Bronchial epithelial cell (primary cell): ENCODE results near the gene NR6A1. TPM values are rescaled to one million over a fixed set of nuclear protein-coding genes. Genes with fewer than 3 reads are reported as not detected.

Experiments used
- DNase-seq: peaks from one replicate; pipeline ENCODE4 v3.0.0-alpha.2; 2010; ENCODE audit warnings: low read depth
- FAIRE-seq: peaks from 2 replicates; lab custom pipeline; 2011; peaks lifted over from hg19 to GRCh38; lab: Jason Lieb, UNC
- H3K27me3 ChIP-seq: 2 replicates; pipeline ENCODE4 v1.5.1; 2011; ENCODE audit warnings: low read length; ENCODE audit not compliant: control insufficient read depth, insufficient read depth
- H3K36me3 ChIP-seq: 2 replicates; pipeline ENCODE4 v1.5.1; 2011; ENCODE audit warnings: low read length; ENCODE audit not compliant: control insufficient read depth, insufficient read depth
- H3K4me3 ChIP-seq: 2 replicates; pipeline ENCODE4 v1.5.1; 2011; ENCODE audit warnings: mild to moderate bottlenecking, low read depth, low read length, control low read depth
- CTCF ChIP-seq: IDR thresholded peaks from 2 replicates; pipeline ENCODE4 v1.5.1; 2011; ENCODE audit warnings: mild to moderate bottlenecking, moderate library complexity, low read length, control low read depth, inconsistent platforms; ENCODE audit not compliant: insufficient read depth, severe bottlenecking
- total RNA-seq: library from RNA; depleted of rRNA; stranded (reverse); fragments of >200 nt; gene quantifications from 2 replicates; pipeline ENCODE4 v1.2.1, GENCODE V29; 2014

Gene NR6A1
- total RNA-seq: 2.9 TPM in 2 replicates

- TF ChIP-seq CTCF: peak; percentile 34
- H3K36me3 ChIP-seq: no peaks in the 10 kb centered on the region
- DNase-seq: peak; percentile 91
- no peak for FAIRE-seq
- no peaks in the 10 kb centered on the region for H3K27me3 ChIP-seq
- peak within 1 kb of the TSS; percentile 95 for H3K4me3 ChIP-seq
Measured at GRCh38 chr9:124771021-124771866, at the start of gene NR6A1. NR6A1 (minus strand) TSS chr9:124771311.

GRCh38 chr9:124818431-124819281 is 47.5 kb upstream of the NR6A1 start:
- H3K4me3 ChIP-seq: no peak overlapping the region
- H3K27me3 ChIP-seq: no peaks in the 10 kb centered on the region
- DNase-seq: peak; percentile 93
- H3K36me3 ChIP-seq: no peaks in the 10 kb centered on the region
- peak; percentile 6 for TF ChIP-seq CTCF
- peak; percentile 92 for FAIRE-seq

- H3K27me3 ChIP-seq: no peaks in the 10 kb centered on the region
- no peak overlapping the region for H3K4me3 ChIP-seq
- no peaks in the 10 kb centered on the region for H3K36me3 ChIP-seq
- no peak for TF ChIP-seq CTCF
- DNase-seq: no peak
- FAIRE-seq: no peak
Measured at GRCh38 chr9:124815601-124816000, 44.5 kb upstream of the NR6A1 start.

GRCh38 chr9:124814164-124814535 is 43.0 kb upstream of the NR6A1 start:
- peaks cover 3% of the 10 kb centered on the region for H3K36me3 ChIP-seq
- FAIRE-seq (no peak), DNase-seq (peak; percentile 69)
- no peak for TF ChIP-seq CTCF
- H3K4me3 ChIP-seq: no peak overlapping the region
- H3K27me3 ChIP-seq: no peaks in the 10 kb centered on the region

- no peak for TF ChIP-seq CTCF
- Histone ChIP-seq H3K4me3 (no peak overlapping the region), H3K36me3 (peaks cover 3% of the 10 kb centered on the region), H3K27me3 (no peaks in the 10 kb centered on the region)
- DNase-seq: peak; percentile 43
- no peak for FAIRE-seq
Measured at GRCh38 chr9:124813501-124814163, 42.5 kb upstream of the NR6A1 start.
